Heart left ventricle (tissue), 16 donors: Measurements from ENCODE around the gene RNF167. TPM values are rescaled to one million over a fixed set of nuclear protein-coding genes. Genes with fewer than 3 reads are reported as not detected.
A peak's percentile ranks its signal among the peaks of the same experiment; 100 is the strongest.

Source experiments
- ATAC-seq, 4 donors: fragments of 200-7000 bp; cut with Tn5 transposase; one replicate each; pipeline ENCODE4 v1.9.1; 2020 to 2022; ENCODE audit warnings: moderate library complexity in 4 of 4, mild to moderate bottlenecking in 3 of 4, moderate number of reproducible peaks in 1 of 4
- DNase-seq, 5 donors: peaks; one replicate each; pipeline ENCODE4 v3.0.0-alpha.2; 2020
- H3K27ac ChIP-seq, 12 donors: fragments of 200-600 bp; sonication (generic) in 4 of 12; one replicate each; pipeline versions ENCODE4 v1.5.0 to v1.8.0; 2016 to 2022; ENCODE audit warnings: mild to moderate bottlenecking in 2 of 12
- H3K27me3 ChIP-seq, 9 donors: fragments of 200-600 bp; sonication (generic) in 2 of 9; one replicate each; pipeline versions ENCODE4 v1.5.1 to v1.8.0; 2016 to 2022; ENCODE audit warnings: mild to moderate bottlenecking in 3 of 9
- H3K36me3 ChIP-seq, 9 donors: fragments of 200-600 bp; sonication (generic) in 2 of 9; one replicate each; pipeline versions ENCODE4 v1.5.0 to v1.8.0; 2018 to 2022; ENCODE audit warnings: mild to moderate bottlenecking in 2 of 9
- H3K4me1 ChIP-seq, 12 donors: fragments of 200-600 bp; sonication (generic) in 4 of 12; one replicate each; pipeline versions ENCODE4 v1.5.0 to v1.8.0; 2016 to 2022; ENCODE audit warnings: mild to moderate bottlenecking in 3 of 12
- H3K4me3 ChIP-seq, 12 donors: fragments of 200-600 bp; sonication (generic) in 4 of 12; one replicate each; pipeline versions ENCODE4 v1.5.0 to v1.8.0; 2017 to 2022; ENCODE audit warnings: mild to moderate bottlenecking in 9 of 12, moderate library complexity in 4 of 12
- H3K9me3 ChIP-seq, 12 donors: fragments of 200-600 bp; sonication (generic) in 4 of 12; one replicate each; pipeline versions ENCODE4 v1.5.0 to v1.8.0; 2016 to 2022; ENCODE audit warnings: mild to moderate bottlenecking in 1 of 12
- POLR2A ChIP-seq, 2 donors: fragments of 450-650 bp; IDR thresholded peaks; one replicate each; pipeline ENCODE4 v1.6.1; 2017; ENCODE audit warnings: antibody characterized with exemption in 2 of 2, mild to moderate bottlenecking in 2 of 2, moderate library complexity in 2 of 2
- WGBS, 4 donors: extraction: QIAGEN DNeasy Blood & Tissue Kit in 2 of 4; methylation state at CpG; one replicate each; pipeline versions ENCODE4 v1.1.5 to v1.1.7; 2013 to 2018; 5-methylcytosine and 5-hydroxymethylcytosine counted together
- intact Hi-C, 10 donors: fragments of 100-400 bp; cut with DNase I; formaldehyde crosslinking; loops; one replicate each; pipeline versions ENCODE4 v1.11.1 to v1.14.2; 2022
- polyA plus RNA-seq, 2 donors: library from polyadenylated mRNA; stranded (reverse); fragments of 200-250 nt; gene quantifications; one replicate each; pipeline ENCODE4 v1.2.3, GENCODE V29; 2013
- total RNA-seq, 9 donors: library from RNA; depleted of rRNA in 2 of 9; stranded (reverse); fragments of >200 nt in 2 of 9; fragmentation: NEBNext Ultra II Directional in 3 of 9; extraction: Animal tissue kit (Norgen Biotek cat#: 25700) in 3 of 9; gene quantifications; one replicate each; pipeline versions ENCODE4 v1.1.0 to v1.2.4, GENCODE V29; 2016 to 2023
- TF ChIP-seq, protein P1 (sequence below), 12 donors: fragments of 200-600 bp; sonication (generic) in 4 of 12; IDR thresholded peaks; one replicate each; pipeline versions ENCODE4 v1.5.0 to v1.8.0; 2018 to 2022; ENCODE audit warnings: antibody characterized with exemption in 12 of 12, mild to moderate bottlenecking in 5 of 12
- donor health status: ischemic (EF 13 %, LVEDD 7.1; RV severe dilation, severe dysfunction).
- donor health status: healthy with polysubstance abuse.
- donor health status: DM: no; HTN: yes; CAD: no.
- donor health status: DM: no; HTN: no; CAD: no.
- donor health status: ischemic (EF 25% LVEDD 6.9; RV normal size, moderate dysfunction).
- donor health status: ischemic (EF 25% LVEDD 5.7; RV mildly dilated, moderate dysfunction).
- donor health status: healthy.
- donor health status: DM: yes; HTN: yes; CAD: no.
- donor health status: ischemic (EF 35%, LVEDD 5.7; RV mildly dilated, moderate dysfunction).
- donor health status: nonischemic (EF 11% LVEDD 7.7; RV severe dilation, severe dysfunction).
- donor health status: DM: yes; HTN: yes; CAD: no.
- donor health status: PGD.
- donor health status: ischemic (EF 29% LVEDD 5.4; RV normal size, mild dysfunction).
- donor health status: nonischemic (EF 23%, LVEDD 6.1; RV moderate dilation, normal function).

Gene RNF167
- total and polyA plus RNA-seq, 11 donors, result 50.7 to 152 (median 81.2) TPM

DNA sequence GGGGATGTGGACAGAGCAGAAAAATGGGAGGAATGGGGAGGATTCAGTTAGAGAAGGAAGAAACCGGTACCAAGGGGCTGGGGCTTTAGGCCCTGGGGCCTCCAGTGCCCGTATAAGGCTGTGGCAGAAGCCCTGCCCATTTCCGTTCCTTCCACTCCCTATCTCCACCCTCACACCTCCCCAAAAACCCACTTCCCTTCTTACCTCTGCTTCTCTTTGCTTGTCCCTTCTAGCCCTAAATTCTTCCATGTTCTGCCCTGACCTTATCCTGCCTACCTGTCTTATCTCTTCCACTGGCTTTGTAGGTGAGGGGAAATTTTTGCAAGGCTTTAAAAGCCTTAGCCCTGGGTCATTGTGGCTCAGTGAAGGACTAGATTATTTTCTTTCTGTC lies 4.1 kb downstream of the RNF167 start:
- TF ChIP-seq POLR2A (IDR thresholded peaks at IDR 0.05), result no peak
- TF ChIP-seq, protein P1, sequence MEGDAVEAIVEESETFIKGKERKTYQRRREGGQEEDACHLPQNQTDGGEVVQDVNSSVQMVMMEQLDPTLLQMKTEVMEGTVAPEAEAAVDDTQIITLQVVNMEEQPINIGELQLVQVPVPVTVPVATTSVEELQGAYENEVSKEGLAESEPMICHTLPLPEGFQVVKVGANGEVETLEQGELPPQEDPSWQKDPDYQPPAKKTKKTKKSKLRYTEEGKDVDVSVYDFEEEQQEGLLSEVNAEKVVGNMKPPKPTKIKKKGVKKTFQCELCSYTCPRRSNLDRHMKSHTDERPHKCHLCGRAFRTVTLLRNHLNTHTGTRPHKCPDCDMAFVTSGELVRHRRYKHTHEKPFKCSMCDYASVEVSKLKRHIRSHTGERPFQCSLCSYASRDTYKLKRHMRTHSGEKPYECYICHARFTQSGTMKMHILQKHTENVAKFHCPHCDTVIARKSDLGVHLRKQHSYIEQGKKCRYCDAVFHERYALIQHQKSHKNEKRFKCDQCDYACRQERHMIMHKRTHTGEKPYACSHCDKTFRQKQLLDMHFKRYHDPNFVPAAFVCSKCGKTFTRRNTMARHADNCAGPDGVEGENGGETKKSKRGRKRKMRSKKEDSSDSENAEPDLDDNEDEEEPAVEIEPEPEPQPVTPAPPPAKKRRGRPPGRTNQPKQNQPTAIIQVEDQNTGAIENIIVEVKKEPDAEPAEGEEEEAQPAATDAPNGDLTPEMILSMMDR (IDR thresholded peaks at IDR 0.05), result no peak
- peaks cover 0 to 56% (median 49%) of the 10 kb centered on the region in 9 donors for H3K36me3 ChIP-seq
- ATAC-seq (no peak), DNase-seq (no peak)
- no peaks in the 10 kb centered on the region for H3K9me3 ChIP-seq
- peaks cover 15 to 66% (median 45%) of the 10 kb centered on the region in 12 donors for H3K4me1 ChIP-seq
- no peaks in the 10 kb centered on the region for H3K27me3 ChIP-seq
- peak overlapping the region in 1 of 12 donors; percentile 98 for H3K4me3 ChIP-seq
- H3K27ac ChIP-seq, result peak overlapping the region in 6 of 12 donors; percentile 39 to 99 (median 83)
- 43 to 53% (median 50%) methylated on average over 3 of the region's 3 CpGs for WGBS, 4 donors
- intact Hi-C loops, result loop anchor here in 2 of 10 donors (5.0 kb wide), 2 partner anchors 37 to 53 kb away; partner anchors contain the start of genes INCA1 (in 1 of the 2) and KIF1C (in 1 of the 2)

DNA sequence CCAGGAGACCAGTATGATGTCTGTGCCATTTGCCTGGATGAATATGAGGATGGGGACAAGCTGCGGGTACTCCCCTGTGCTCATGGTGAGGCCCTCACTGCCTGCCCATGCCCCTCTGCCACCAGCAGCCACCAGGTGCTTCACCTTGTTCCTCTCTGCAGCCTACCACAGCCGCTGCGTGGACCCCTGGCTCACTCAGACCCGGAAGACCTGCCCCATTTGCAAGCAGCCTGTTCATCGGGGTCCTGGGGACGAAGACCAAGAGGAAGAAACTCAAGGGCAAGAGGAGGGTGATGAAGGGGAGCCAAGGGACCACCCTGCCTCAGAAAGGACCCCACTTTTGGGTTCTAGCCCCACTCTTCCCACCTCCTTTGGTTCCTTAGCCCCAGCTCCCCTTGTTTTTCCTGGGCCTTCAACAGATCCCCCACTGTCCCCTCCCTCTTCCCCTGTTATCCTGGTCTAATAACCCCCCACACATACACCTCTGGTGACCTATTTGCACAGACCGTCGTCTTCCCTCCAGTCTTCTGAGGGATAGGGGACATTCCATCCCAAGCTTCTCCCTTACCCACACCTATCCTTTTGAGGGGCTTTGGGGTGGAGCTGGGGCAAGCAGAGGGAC lies 4.6 kb downstream of the RNF167 start:
- 57 to 60% (median 58%) methylated on average over 8 of the region's 8 CpGs for WGBS, 4 donors
- Histone ChIP-seq H3K4me1 (peaks cover 15 to 68% (median 46%) of the 10 kb centered on the region in 12 donors), H3K4me3 (peak overlapping the region in 2 of 12 donors; percentile 98 to 100), H3K36me3 (peaks cover 0 to 56% (median 49%) of the 10 kb centered on the region in 9 donors), H3K9me3 (no peaks in the 10 kb centered on the region), H3K27ac (peak overlapping the region in 10 of 12 donors; percentile 6 to 100 (median 66)), H3K27me3 (no peaks in the 10 kb centered on the region)
- ATAC-seq (no peak), DNase-seq (peak in 1 of 5 donors; percentile 57)
- intact Hi-C loops, result loop anchor here in 3 of 10 donors (5.0 kb wide), 3 partner anchors 37 to 53 kb away; partner anchors contain the start of genes CAMTA2 (in 1 of the 3), INCA1 (in 1 of the 3) and KIF1C (in 1 of the 3)
- TF ChIP-seq, protein P1 (IDR thresholded peaks at IDR 0.05), result no peak
- TF ChIP-seq POLR2A (IDR thresholded peaks at IDR 0.05), result no peak

DNA sequence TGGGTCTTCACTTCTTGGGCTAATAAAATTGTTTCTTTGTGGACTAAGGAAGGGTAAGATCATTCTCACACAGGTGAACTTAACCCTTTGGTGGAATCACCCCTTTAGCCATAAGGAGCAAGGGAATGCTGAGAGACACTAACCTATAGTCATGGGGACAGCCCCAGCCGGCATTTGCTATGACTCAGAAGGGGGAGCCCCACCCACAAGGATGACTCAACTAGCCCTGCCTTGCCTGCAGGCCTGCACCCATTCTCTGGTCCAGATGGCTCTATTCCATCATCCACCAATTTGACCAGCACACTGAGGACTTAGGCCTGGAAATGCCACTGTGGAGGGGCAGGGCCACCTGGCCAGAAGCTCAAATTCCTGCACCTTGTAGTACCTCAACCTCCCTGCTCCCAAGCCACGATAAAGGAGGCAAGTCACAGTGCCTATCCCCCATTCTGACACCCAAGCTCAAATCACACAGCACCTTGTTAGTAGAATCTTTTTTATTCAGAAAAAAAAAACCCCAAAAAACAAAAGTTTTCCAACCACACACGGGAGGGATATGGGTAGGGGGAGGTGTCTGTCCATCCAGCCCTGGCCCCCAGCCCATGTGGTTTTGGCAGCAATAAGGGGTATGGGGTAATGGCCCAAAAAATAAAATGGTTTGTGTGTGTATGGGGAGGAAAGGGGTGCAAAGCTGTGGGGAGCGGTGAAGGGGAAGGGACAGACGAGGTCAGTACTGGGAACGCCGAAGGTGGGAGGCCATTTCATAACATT lies 5.3 kb downstream of the RNF167 start:
- 46 to 55% (median 51%) methylated on average over 7 of the region's 7 CpGs for WGBS, 4 donors
- TF ChIP-seq POLR2A (IDR thresholded peaks at IDR 0.05), result peak in 1 of 2 donors; percentile 35
- TF ChIP-seq, protein P1 (IDR thresholded peaks at IDR 0.05), result no peak
- no peaks in the 10 kb centered on the region for H3K27me3 ChIP-seq
- DNase-seq (peak; percentile 67 to 89 (median 76)), ATAC-seq (peak in 3 of 4 donors; percentile 31 to 45 (median 34))
- H3K4me1 ChIP-seq, result peaks cover 15 to 75% (median 52%) of the 10 kb centered on the region in 12 donors
- intact Hi-C loops, result loop anchor here in 1 of 10 donors (5.0 kb wide), 1 partner anchor 42 kb away; the partner anchor contains the start of gene CAMTA2
- peak overlapping the region in 5 of 12 donors; percentile 76 to 100 (median 99) for H3K4me3 ChIP-seq
- H3K9me3 ChIP-seq, result no peaks in the 10 kb centered on the region
- peak overlapping the region in 10 of 12 donors; percentile 6 to 100 (median 82) for H3K27ac ChIP-seq
- H3K36me3 ChIP-seq, result peaks cover 0 to 56% (median 49%) of the 10 kb centered on the region in 9 donors
